ENCODE data around the gene SLX4IP.
A peak's percentile ranks its signal among the peaks of the same experiment; 100 is the strongest.

The SLX4IP gene

DNA sequence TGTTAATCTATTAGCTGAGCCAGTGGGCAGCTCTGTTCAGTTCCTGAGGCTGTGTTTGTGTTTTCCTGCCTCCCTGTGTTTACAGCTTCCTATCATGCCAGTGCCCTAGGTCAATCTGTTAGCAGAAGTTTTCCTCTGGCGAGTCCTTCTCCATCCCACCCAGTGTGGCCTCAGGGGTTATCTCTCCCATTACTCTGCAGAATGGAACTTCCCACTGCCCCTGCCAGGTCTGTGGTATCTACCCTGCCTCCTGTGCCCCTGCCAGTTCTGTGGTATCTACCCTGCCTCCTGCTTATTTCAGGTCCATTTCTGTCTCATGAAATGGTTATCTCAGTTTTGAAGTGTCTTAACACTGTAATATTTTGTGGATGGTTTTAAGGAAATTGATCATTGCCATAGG lies 63.1 kb downstream of the SLX4IP start:
- H3K4me1 ChIP-seq (ENCODE audit: control insufficient read depth, insufficient read depth, low read length) = no peaks in the 10 kb centered on the region
- no peaks in the 10 kb centered on the region for H3K36me3 ChIP-seq (ENCODE audit: control insufficient read depth in 2 of 2, insufficient read depth in 1 of 2, low read length in 2 of 2)
- CTCF ChIA-PET = no interaction called here
- H3K9me3 ChIP-seq (ENCODE audit: control insufficient read depth, insufficient read depth, low read depth, low read length) = no peaks in the 10 kb centered on the region
- TF ChIP-seq PRDM10 (tag by site-specific recombination; IDR thresholded peaks at IDR 0.05) (peak; percentile 89), ZXDB (tag by site-specific recombination; IDR thresholded peaks at IDR 0.05) (no peak)
- no peak overlapping the region for H3K4me3 ChIP-seq (ENCODE audit: low read depth, low read length)
- no peak overlapping the region for H3K27ac ChIP-seq (ENCODE audit: extremely low read depth, low read depth, low read length)
- POLR2A ChIA-PET = no interaction called here

GRCh38 chr20:10501402-10501801 lies 66.3 kb downstream of the SLX4IP start:
- H3K4me1 ChIP-seq (ENCODE audit: control insufficient read depth, insufficient read depth, low read length) = no peaks in the 10 kb centered on the region
- H3K36me3 ChIP-seq (ENCODE audit: control insufficient read depth in 2 of 2, insufficient read depth in 1 of 2, low read length in 2 of 2) = no peaks in the 10 kb centered on the region
- H3K4me3 ChIP-seq (ENCODE audit: low read depth, low read length) = no peak overlapping the region
- no peak for TF ChIP-seq ZNF280C (tag by site-specific recombination; IDR thresholded peaks at IDR 0.05)
- TF ChIP-seq TSHZ1 (tag by site-specific recombination; IDR thresholded peaks at IDR 0.05; ENCODE audit: borderline replicate concordance) = no peak
- no peak for TF ChIP-seq ZNF544 (tag by site-specific recombination; IDR thresholded peaks at IDR 0.05)
- TF ChIP-seq KLF16 (tag by site-specific recombination; IDR thresholded peaks at IDR 0.05) = no peak
- TF ChIP-seq ZNF518A (tag by site-specific recombination; conservative IDR thresholded peaks at IDR 0.05; ENCODE audit: low read depth) = no peak
- no peak for TF ChIP-seq GLIS2 (tag by site-specific recombination; IDR thresholded peaks at IDR 0.05)
- no peak for TF ChIP-seq ZNF148 (tag by site-specific recombination; IDR thresholded peaks at IDR 0.05; ENCODE audit: borderline replicate concordance)
- TF ChIP-seq ZNF394 (tag by site-specific recombination; IDR thresholded peaks at IDR 0.05; ENCODE audit: borderline replicate concordance) = no peak
- no peak for TF ChIP-seq ZNF366 (tag by site-specific recombination; conservative IDR thresholded peaks at IDR 0.05)
- ChIA-PET CTCF (no interaction called here), POLR2A (no interaction called here)
- H3K9me3 ChIP-seq (ENCODE audit: control insufficient read depth, insufficient read depth, low read depth, low read length) = no peaks in the 10 kb centered on the region
- no peak overlapping the region for H3K27ac ChIP-seq (ENCODE audit: extremely low read depth, low read depth, low read length)

Measured in HEK293 (cell line).